GM18526 (cell line): ENCODE measurements around the gene ZNF319.

Experiments used
- POLR2A ChIP-seq: IDR thresholded peaks from 3 replicates; pipeline ENCODE4 v1.6.1; 2011; ENCODE audit not compliant: insufficient read length; ENCODE audit errors: extremely low read depth

Gene ZNF319

GRCh38 chr16:57999971-58000705, at the start of gene ZNF319:
TSS of gene ZNF319 (minus strand) at chr16:58000672. CDS start at chr16:57998265, 2,407 bp downstream.
- TF ChIP-seq POLR2A = no peak

DNA sequence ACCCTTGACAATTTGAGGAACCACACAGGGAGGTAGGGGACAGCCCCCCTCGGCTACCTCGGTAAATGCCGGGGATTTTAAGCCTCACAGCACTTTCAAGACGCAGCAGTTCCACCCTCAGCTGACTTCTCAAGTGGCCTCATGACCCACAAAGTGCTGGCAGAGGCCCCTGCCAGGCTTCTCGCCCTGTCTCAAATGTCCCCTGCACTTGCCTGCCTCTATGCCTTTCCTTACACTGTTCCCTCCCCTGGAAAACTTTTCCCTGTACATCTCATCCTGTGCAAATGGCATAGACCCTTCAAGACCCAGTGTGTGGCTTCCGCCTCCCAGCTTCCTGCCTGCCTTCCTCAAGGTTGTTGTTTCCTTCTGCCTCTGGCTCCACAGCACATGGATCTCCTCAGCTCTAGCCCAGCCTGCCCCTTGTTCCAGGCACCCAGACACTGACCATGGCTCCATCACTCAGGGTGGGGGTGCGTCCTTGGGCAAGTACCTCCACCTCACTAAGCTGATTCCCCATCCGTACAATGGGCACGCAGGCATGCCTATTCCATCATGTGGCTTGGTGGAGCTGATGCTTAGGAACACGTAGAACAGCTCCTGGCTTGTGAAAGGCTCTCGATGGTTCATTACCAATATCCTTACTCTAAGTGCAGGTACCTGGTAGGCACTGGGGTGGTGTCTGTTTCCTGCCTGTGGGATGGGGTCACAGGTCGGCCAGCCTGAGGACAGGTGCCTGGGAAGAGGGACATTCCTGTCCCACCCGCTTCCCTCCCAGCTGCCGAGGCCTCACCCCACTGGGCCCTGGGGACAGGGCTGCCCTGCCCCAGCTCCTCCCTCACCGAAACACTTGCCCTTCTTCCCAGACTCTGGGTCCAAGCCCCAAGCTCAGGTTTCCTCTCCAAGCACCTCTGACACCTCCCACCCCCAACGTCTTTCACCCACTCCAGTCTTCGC, 49.0 kb upstream of the ZNF319 start:
- no peak for TF ChIP-seq POLR2A

DNA sequence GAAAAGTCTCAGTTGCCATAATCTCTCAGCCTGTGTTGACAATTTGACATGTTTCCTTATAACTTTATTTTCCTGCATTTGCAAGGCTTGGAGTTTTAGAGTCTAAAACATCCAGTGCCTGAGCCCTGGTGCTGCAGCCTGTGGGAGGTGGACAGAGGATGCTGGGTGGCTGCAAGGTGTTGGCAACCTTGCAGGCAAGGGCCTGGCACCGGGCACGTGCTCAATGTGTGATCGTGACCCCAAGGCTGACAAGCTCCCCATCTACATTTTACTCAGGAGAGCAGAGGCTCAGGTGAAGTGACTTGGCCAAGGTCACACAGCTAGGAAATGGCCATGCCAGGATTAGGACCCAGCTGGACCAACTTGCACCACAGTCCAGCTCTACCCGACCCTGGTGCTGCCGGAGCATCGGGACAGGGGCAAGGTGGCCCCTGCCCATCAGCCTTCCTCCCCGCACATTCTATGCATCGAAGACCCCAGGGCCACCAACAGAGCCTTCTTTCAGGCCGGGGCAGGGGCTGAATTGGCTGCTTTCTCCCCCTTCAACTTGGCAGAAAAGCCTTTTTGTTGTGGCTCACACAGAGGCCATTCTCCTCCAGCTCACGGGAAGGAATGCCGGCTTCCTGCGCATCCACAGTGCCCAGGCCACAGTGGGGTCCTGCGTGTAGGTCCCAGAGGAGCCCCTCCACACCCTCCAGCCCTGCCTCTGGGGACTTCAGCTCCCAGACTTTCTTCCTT, 48.2 kb upstream of the ZNF319 start:
- no peak for TF ChIP-seq POLR2A

DNA sequence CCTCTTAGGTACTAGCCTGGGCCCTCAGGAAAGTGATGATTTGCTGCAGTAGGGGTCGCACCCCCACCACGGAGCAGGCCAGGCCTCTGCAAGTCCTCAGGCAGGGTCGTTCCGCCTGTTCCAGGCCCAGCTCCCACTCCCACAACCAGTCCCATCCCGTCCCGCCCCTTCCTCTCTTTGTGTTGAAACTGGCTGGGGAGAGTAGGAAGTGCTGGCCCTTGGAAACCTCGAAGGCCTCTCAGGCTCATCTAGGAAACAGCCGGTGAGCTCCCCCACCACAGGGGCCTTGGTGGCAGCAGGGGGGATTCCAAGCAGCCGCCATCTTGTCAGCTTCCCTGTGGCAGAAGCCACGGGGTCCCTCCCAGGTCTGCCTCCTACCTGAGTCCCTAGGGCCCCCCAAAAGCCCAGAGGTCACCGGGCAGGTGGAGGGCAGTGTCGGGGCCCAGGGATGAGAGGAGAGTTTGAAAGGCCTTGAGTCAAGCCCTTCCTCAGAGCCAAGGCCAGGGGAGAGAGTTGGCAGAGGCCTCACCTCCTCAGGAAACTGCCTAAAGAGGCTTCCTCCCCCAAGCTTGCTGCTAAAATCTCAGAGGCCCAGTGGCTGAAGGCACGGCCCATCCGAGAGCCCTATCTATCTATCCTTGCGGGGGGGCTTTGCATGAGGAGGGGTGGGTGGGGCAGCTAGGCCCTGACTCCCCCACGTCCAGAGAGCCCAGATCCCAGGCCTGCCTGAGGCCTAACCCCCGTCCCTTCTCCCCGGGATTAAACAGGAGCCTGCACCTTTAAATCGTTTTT, 47.3 kb upstream of the ZNF319 start:
- no peak for TF ChIP-seq POLR2A

DNA sequence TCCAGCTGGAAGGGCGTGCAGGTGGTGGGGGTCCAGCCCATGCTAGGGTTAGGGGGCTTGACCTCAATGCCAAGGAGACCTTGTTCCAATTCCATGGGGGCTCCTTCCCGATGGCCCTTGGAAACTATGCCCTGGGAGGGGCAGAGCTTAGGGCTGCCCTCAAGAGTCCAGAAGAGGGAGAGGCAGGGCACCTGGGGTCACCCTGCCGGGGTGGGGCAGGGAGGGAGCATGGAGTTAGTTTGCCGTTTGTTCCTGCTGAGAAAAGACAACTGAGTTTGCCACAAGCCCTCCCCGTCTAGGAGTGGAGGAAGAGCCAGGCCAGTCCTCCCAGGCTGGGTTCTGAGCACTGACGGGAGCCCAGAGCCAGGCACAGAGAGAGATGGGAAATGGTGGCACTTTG, 46.5 kb upstream of the ZNF319 start:
- no peak for TF ChIP-seq POLR2A

GRCh38 chr16:58046054-58046881, 45.8 kb upstream of the ZNF319 start:
- no peak for TF ChIP-seq POLR2A

GRCh38 chr16:58045096-58045495, 44.6 kb upstream of the ZNF319 start:
- no peak for TF ChIP-seq POLR2A

DNA sequence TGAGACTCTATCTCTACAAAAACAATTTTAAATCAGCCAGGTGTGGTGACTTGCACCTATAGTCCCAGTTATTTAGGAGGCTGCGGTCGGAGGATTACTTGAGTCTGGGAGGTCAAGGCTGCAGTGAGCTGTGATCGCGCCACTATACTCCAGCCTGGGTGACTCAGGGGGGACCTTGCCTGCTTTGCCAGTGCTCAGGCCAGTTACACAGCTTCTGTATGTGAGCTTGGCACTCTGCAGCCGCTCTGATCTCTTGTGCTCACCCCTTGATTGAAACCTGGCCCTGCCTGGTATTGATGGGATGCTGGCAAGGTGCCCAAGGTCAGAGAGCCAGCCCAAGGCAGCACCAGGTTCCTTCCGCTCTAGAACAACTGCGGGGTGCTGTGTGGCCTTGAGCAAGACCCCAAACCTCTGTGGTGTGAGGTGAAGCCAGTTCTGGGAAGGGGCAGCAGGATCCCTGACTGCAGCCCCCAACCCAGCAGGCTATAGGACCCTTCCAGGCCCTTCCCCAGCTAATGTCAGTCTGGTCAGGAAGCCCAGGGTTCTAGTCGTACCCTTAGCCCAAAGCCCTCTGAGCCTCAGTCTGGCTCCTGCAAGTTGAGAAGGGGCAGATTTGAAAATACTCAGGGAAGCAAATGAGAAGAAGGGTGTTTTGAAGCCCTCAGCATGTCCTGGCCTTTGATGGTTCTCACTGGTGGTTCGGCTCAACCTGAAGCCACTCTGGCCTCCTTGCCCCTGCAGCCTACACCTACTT, 44.0 kb upstream of the ZNF319 start:
- TF ChIP-seq POLR2A = no peak

DNA sequence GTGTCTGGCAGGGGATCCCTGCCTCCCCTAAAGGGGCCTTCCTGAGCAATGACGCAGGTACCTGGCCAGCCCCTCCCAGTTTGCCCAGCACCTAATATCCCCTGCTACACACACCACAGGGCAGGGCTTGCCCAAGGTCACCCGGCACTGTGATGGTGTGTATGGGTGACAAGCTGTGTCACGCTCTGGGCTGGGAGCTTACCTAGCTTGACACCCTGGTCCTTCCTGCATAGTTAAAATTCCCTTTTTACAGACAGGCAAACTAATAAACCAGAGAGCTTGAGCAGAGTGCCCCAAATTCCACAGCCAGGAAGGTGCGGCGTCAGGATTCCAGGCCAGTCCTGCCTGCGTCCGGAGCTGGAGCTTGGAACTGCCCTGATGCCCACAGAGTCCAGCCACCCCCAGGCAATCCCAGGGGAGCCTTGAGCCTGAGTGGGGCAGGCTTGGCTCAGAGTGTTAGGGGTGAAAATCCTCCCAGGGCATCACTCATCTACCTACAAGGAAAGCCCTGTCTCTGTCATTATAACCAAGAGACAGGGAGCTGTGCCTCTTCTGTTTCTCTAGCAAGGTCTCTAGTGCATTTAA, 43.2 kb upstream of the ZNF319 start:
- TF ChIP-seq POLR2A = no peak

DNA sequence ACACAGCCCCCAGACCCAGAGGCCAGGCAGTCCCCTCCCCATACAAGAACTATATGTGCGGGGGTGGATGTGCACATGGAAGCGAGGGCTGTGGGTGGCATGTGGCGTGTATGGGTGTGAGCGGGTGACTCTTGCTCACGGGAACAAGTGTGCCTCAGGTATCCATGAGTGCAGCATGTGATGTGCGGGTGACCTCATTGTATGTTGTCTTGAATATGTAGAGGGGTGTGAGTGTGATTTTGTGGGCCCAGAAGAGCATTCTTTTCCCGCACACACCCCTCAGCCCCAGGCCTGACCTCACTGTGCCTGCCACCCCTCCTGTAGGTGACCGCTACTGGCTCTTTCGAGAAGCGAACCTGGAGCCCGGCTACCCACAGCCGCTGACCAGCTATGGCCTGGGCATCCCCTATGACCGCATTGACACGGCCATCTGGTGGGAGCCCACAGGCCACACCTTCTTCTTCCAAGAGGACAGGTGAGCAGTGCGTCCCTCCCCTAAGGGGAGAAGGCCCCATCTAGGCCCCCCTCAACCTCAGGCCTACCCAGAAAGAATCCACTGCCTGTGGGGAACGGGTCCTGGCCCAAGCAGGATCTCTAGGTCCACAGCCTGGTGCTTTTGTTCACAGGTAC, 42.5 kb upstream of the ZNF319 start:
- TF ChIP-seq POLR2A = no peak

GRCh38 chr16:58042001-58042885, 41.8 kb upstream of the ZNF319 start:
- no peak for TF ChIP-seq POLR2A

GRCh38 chr16:58041628-58041955, 41.1 kb upstream of the ZNF319 start:
- TF ChIP-seq POLR2A = no peak
